Panc1 (cell line): ENCODE data around the gene SLC16A3. TPM values are rescaled to one million over a fixed set of nuclear protein-coding genes. Genes with fewer than 3 reads are reported as not detected.

Source experiments
- ATAC-seq: fragments of 200-7000 bp; cut with Tn5 transposase; 2 replicates; pipeline ENCODE4 v1.9.1; 2020; ENCODE audit warnings: mild to moderate bottlenecking, moderate library complexity
- BruUV-seq: library from RNA; stranded (reverse); fragments of 400-500 nt; replicated peaks from 2 replicates; lab custom pipeline; 2021; lab: Mats Ljungman, UMichigan
- CTCF ChIA-PET: fragments of 300-600 bp; sonication (Branson Sonifier 250); formaldehyde crosslinking; loops from one replicate; lab custom pipeline; 2022; ENCODE audit warnings: antibody characterized with exemption; lab: Charles Lee
- POLR2A ChIA-PET: fragments of 300-600 bp; sonication (Branson Sonifier 250); formaldehyde crosslinking; loops from one replicate; lab custom pipeline; 2022; ENCODE audit warnings: antibody characterized with exemption; lab: Charles Lee
- DNase-seq: peaks from one replicate; pipeline ENCODE4 v3.0.0-alpha.2; 2010; ENCODE audit warnings: low read depth, low spot score
- H3K27ac ChIP-seq: 2 replicates; pipeline ENCODE4 v1.5.1; 2011; ENCODE audit warnings: mild to moderate bottlenecking, low read length, inconsistent platforms
- H3K27me3 ChIP-seq: fragments of 200-500 bp; sonication (Bioruptor generic); 2 replicates; pipeline ENCODE4 v1.6.0; 2014; ENCODE audit warnings: low read length, inconsistent platforms; ENCODE audit not compliant: control insufficient read depth, insufficient read depth
- H3K36me3 ChIP-seq: fragments of 200-500 bp; sonication (Bioruptor generic); 2 replicates; pipeline ENCODE4 v1.5.1; 2014; ENCODE audit warnings: inconsistent platforms, mild to moderate bottlenecking, low read length, moderate library complexity; ENCODE audit not compliant: control insufficient read depth, insufficient read depth
- H3K4me1 ChIP-seq: 2 replicates; pipeline ENCODE4 v1.5.1; 2011; ENCODE audit warnings: inconsistent platforms, mild to moderate bottlenecking, low read length, moderate library complexity; ENCODE audit not compliant: control insufficient read depth, insufficient read depth
- H3K4me3 ChIP-seq, 2 experiments: 2 replicates each; pipeline ENCODE4 v1.5.1; 2011 to 2012; ENCODE audit warnings: low read depth in 2 of 2, low read length in 2 of 2, mild to moderate bottlenecking in 2 of 2, inconsistent platforms in 1 of 2, moderate library complexity in 1 of 2
- H3K9me3 ChIP-seq: fragments of 200-500 bp; sonication (Bioruptor generic); 2 replicates; pipeline ENCODE4 v1.5.1; 2014; ENCODE audit warnings: low read depth, mild to moderate bottlenecking, inconsistent platforms, low read length, moderate library complexity; ENCODE audit not compliant: control insufficient read depth, insufficient read depth
- CTCF ChIP-seq: fragments of 450-650 bp; IDR thresholded peaks from 2 replicates; pipeline ENCODE4 v1.5.1; 2017; ENCODE audit warnings: mild to moderate bottlenecking
- POLR2AphosphoS5 ChIP-seq: IDR thresholded peaks from 2 replicates; pipeline ENCODE4 v1.6.1; 2012; ENCODE audit warnings: mild to moderate bottlenecking, low read depth, low read length, moderate library complexity
- REST ChIP-seq, 2 experiments: IDR thresholded peaks; 2 replicates each; pipeline ENCODE4 v1.6.1; 2011 to 2012; ENCODE audit warnings: low read depth in 2 of 2, control low read depth in 1 of 2, low read length in 1 of 2, mild to moderate bottlenecking in 1 of 2, moderate library complexity in 1 of 2; ENCODE audit not compliant: insufficient read depth in 1 of 2
- SIN3A ChIP-seq: IDR thresholded peaks from 2 replicates; pipeline ENCODE4 v1.6.1; 2012; ENCODE audit warnings: low read depth, mild to moderate bottlenecking, low read length, moderate library complexity, borderline replicate concordance; ENCODE audit not compliant: insufficient read depth
- TCF7L2 ChIP-seq: IDR thresholded peaks from 2 replicates; pipeline ENCODE4 v1.6.1; 2011; ENCODE audit warnings: mild to moderate bottlenecking, low read depth, low read length, inconsistent platforms
- in situ Hi-C: cut with HindIII; loops from 2 replicates; pipeline ENCODE4 v1.10.0; 2016; ENCODE audit warnings: low sequenced_read_pairs, low pct_unique_long_range_greater_than_20kb
- intact Hi-C: fragments of 100-400 bp; cut with micrococcal nuclease; formaldehyde crosslinking; loops from one replicate; pipeline ENCODE4 v1.10.0; 2022; ENCODE audit not compliant: unreplicated experiment
- total RNA-seq: library from RNA; stranded (reverse); gene quantifications from one replicate; pipeline ENCODE4 v1.2.1, GENCODE V29; 2021; ENCODE audit not compliant: unreplicated experiment

Gene SLC16A3
- total RNA-seq, 1 experiment from 2014 or later: 581 TPM

GRCh38 chr17:82227629-82228277 lies 1.1 kb upstream of the SLC16A3 start:
- intact Hi-C loops (no loop called here), in situ Hi-C loops (no loop called here)
- Histone ChIP-seq H3K27me3 (no peaks in the 10 kb centered on the region), H3K4me1 (peaks cover 17% of the 10 kb centered on the region), H3K4me3 (peak overlapping the region; percentile 62 to 97), H3K27ac (peak overlapping the region; percentile 90), H3K9me3 (no peaks in the 10 kb centered on the region), H3K36me3 (peaks cover 15% of the 10 kb centered on the region)
- ATAC-seq (no peak), DNase-seq (no peak)
- TF ChIP-seq POLR2AphosphoS5: no peak
- no peak for TF ChIP-seq SIN3A
- TF ChIP-seq TCF7L2: no peak
- no peak for TF ChIP-seq CTCF
- no peak for TF ChIP-seq REST (IDR thresholded peaks at IDR 0.05; ENCODE audit: insufficient read depth in 1 of 2, low read depth in 2 of 2, low read length in 1 of 2)
- POLR2A ChIA-PET: interaction anchor here (0.6 kb wide), 1 partner anchor 29 kb away, joined by 7 read pairs; no protein-coding TSS in a partner anchor
- BruUV-seq: TSS peak; percentile 79
- CTCF ChIA-PET: no interaction called here

- H3K4me1 ChIP-seq: peaks cover 23% of the 10 kb centered on the region
- no peaks in the 10 kb centered on the region for H3K9me3 ChIP-seq
- in situ Hi-C loops: no loop called here
- TF ChIP-seq REST (IDR thresholded peaks at IDR 0.05; ENCODE audit: insufficient read depth in 1 of 2, low read depth in 2 of 2, low read length in 1 of 2) (no peak), TCF7L2 (peak; percentile 82; the same call in 1 of the 2 replicates)
- peaks cover 15% of the 10 kb centered on the region for H3K36me3 ChIP-seq
- DNase-seq (no peak), ATAC-seq (peak; percentile 21)
- intact Hi-C loops: no loop called here
- ChIA-PET POLR2A (no interaction called here), CTCF (interaction anchor here (1.8 kb wide), 1 partner anchor 22 kb away, joined by 12 read pairs; no protein-coding TSS in a partner anchor)
- no TSS peak for BruUV-seq
- H3K27ac ChIP-seq: peak overlapping the region; percentile 90
- no peaks in the 10 kb centered on the region for H3K27me3 ChIP-seq
- H3K4me3 ChIP-seq: peak overlapping the region; percentile 62 to 97
Observed at GRCh38 chr17:82228278-82228841, 482 bp upstream of the SLC16A3 start.
